Nephron progenitor cell (in vitro differentiated cells): ENCODE measurements around the gene ARHGAP24.

ENCODE experiments used
- DNase-seq: peaks from one replicate; pipeline ENCODE4 v3.0.0; 2021
- H3K27ac Mint-ChIP-seq: 2 replicates; pipeline ENCODE4 v1.8.0; 2021; ENCODE audit warnings: mild to moderate bottlenecking, moderate library complexity, mixed read lengths
- H3K27me3 Mint-ChIP-seq: 2 replicates; pipeline ENCODE4 v1.8.0; 2021; ENCODE audit warnings: mild to moderate bottlenecking, low read depth, mixed read lengths; ENCODE audit not compliant: poor library complexity
- H3K36me3 Mint-ChIP-seq: 2 replicates; pipeline ENCODE4 v1.8.0; 2021; ENCODE audit warnings: low read depth, mixed read lengths
- H3K4me1 Mint-ChIP-seq: 2 replicates; pipeline ENCODE4 v1.8.0; 2021; ENCODE audit warnings: mixed read lengths
- H3K4me3 Mint-ChIP-seq: 2 replicates; pipeline ENCODE4 v1.8.0; 2021; ENCODE audit warnings: mild to moderate bottlenecking, moderate library complexity, mixed read lengths
- H3K9me3 Mint-ChIP-seq: 2 replicates; pipeline ENCODE4 v1.8.0; 2021; ENCODE audit warnings: mild to moderate bottlenecking, moderate library complexity, mixed read lengths
- CTCF ChIP-seq: fragments of 200-600 bp; sonication (generic); IDR thresholded peaks from 2 replicates; pipeline ENCODE4 v1.5.0; 2021; ENCODE audit warnings: antibody characterized with exemption

The ARHGAP24 gene

DNA sequence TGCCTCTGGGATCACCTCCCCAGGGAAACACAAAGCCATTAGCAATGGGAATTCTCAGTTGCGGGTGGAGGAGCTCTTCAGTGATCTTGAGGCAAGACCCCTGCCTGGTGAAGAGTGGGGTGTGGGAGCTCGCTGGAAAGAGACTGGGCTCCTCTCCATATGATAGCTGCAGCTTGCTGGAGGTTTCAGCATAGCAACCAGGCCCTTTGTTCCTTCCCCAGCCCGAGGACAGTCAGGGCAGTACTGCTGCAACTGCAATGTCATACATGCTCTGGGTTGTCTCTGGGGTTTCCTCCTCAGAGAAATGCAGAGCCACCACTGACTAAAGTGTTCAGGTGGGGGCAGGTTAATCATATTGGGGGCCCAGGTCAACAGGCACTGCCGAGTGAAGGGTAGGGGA, 81.3 kb downstream of the ARHGAP24 start:
- no peaks in the 10 kb centered on the region for H3K27me3 Mint-ChIP-seq
- H3K27ac Mint-ChIP-seq = no peak overlapping the region
- no peaks in the 10 kb centered on the region for H3K36me3 Mint-ChIP-seq
- no peak overlapping the region for H3K4me3 Mint-ChIP-seq
- H3K4me1 Mint-ChIP-seq = no peaks in the 10 kb centered on the region
- peaks cover 30% of the 10 kb centered on the region for H3K9me3 Mint-ChIP-seq
- no peak for DNase-seq
- no peak for TF ChIP-seq CTCF

- H3K4me3 Mint-ChIP-seq = no peak overlapping the region
- no peak for DNase-seq
- peaks cover 22% of the 10 kb centered on the region for H3K9me3 Mint-ChIP-seq
- peak overlapping the region; percentile 44 for H3K27ac Mint-ChIP-seq
- no peak for TF ChIP-seq CTCF
- no peaks in the 10 kb centered on the region for H3K4me1 Mint-ChIP-seq
- H3K27me3 Mint-ChIP-seq = no peaks in the 10 kb centered on the region
- no peaks in the 10 kb centered on the region for H3K36me3 Mint-ChIP-seq
These were observed 82.3 kb downstream of the ARHGAP24 start for GRCh38 chr4:85557016-85557901.

DNA sequence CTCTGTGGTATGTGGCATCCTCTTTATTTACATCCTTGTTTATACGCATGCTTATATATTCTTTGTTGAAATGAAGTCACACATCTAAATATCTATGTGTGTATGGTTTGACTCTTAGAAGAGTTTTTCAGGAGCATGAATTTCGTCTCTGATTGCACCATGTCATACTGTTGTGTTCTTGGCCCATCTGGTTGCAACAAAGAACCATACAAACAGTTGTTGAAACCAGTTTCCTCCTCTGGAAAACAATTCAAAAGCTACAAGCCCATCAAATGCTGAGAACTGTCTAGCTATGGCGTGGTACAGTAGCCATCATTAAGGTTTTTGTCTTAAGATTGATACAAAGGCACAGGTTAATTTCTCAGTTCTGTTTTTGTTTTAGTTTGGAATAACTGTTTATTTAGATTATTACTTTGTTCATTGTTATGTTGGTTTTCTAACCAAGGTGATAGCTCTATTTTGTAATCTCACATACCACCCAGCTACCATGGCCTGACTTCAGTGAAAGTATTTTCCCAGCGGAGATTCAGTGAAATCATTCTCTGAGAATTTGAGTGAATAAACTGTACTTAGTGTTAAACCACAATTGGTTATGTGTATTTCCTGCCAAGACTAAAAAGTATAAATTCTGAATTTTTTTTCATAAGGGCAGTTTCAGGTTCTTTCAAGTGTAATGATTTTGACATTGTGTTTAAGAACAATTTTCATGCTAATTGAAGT, 91.0 kb downstream of the ARHGAP24 start:
- peaks cover 5% of the 10 kb centered on the region for H3K27me3 Mint-ChIP-seq
- TF ChIP-seq CTCF = no peak
- no peaks in the 10 kb centered on the region for H3K9me3 Mint-ChIP-seq
- no peaks in the 10 kb centered on the region for H3K36me3 Mint-ChIP-seq
- H3K27ac Mint-ChIP-seq = no peak overlapping the region
- H3K4me1 Mint-ChIP-seq = no peaks in the 10 kb centered on the region
- H3K4me3 Mint-ChIP-seq = no peak overlapping the region
- DNase-seq = no peak

DNA sequence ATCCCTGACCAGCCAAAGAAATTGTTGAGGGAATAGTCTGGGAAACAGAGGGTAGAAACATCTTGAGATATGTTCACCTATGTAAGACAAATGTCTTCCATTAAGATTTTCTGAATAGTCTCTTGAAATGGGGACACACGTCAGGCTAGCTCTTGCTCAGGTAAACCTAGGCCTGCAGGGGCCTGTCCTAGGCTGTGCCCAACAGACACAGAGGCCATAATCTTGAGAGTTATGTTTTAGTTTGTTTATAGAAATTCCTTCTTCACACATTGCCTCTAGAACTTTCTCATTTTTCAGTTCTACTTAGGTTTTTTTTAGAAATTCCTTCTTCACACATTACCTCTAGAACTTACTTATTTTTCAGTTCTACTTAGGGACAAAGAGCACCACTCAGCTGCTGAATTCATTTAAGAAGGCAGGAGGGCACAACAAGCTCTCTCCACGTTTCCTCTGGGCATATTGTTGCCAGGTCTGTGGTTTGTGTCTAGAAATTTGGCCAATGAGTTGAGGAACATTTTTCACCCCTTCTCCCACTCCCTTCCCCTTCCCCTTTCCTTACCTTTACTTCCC, 94.9 kb downstream of the ARHGAP24 start:
- Mint-ChIP-seq H3K4me3 (no peak overlapping the region), H3K4me1 (no peaks in the 10 kb centered on the region), H3K36me3 (no peaks in the 10 kb centered on the region), H3K9me3 (no peaks in the 10 kb centered on the region), H3K27ac (no peak overlapping the region), H3K27me3 (peaks cover 9% of the 10 kb centered on the region)
- no peak for TF ChIP-seq CTCF
- no peak for DNase-seq

GRCh38 chr4:85570388-85570787, 95.4 kb downstream of the ARHGAP24 start:
- Mint-ChIP-seq H3K36me3 (no peaks in the 10 kb centered on the region), H3K9me3 (no peaks in the 10 kb centered on the region), H3K4me3 (no peak overlapping the region), H3K27me3 (peaks cover 9% of the 10 kb centered on the region), H3K27ac (no peak overlapping the region), H3K4me1 (no peaks in the 10 kb centered on the region)
- no peak for TF ChIP-seq CTCF
- DNase-seq = no peak
